NCI-H82 treated with DMSO at 0.1 percent for 48 hours (cell line): ENCODE measurements around the gene EN1.

Source experiments
- DNase-seq: peaks from one replicate; lab custom pipeline; 2025; ENCODE audit not compliant: unreplicated experiment; lab: John Stamatoyannopoulos, UW

Gene EN1

DNA sequence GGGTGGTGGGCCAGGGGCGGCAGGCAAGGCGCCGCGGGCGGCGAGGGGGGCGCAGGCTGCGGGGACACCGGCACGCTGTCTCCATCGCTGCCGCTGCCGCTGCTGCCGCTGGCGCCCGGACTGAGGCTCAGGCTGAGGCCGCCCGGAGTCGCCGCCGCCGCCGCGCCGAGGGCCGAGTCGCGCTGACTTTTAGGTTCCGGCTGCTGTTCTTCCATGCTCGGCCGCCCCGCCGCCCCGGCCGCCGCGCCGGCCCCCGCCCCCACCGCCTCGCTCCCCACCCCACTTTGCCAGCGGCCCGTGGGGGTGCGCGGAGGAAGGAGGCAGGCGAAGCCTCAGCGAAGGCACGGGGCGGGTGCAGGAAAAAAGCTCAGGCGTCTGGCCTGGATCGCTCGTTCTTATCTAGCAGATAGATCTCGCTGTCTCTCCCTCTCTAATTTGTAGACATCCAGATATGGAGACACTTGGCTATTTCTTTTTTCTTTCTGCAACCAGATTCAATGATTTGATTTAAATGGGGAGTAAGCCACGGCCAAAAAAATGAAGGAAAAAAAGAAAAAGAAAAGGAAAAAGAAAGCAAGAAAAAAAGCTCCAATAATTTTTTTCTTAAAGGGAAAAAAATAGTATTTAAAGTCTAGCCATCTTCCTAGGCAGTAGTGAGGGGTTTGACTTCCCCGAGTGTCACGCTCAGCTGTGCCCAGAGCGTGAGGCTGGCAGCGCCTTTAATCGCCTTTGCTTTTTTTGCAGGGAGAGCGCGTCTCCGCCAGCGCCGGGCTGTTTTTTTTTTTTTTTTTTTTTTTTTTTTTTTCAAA is at the start of gene EN1:
Gene EN1, minus strand, starts transcription at position 696 of the 809 bp plus-strand sequence. Its CDS starts 481 bp downstream, at position 215.
- DNase-seq = no peak

DNA sequence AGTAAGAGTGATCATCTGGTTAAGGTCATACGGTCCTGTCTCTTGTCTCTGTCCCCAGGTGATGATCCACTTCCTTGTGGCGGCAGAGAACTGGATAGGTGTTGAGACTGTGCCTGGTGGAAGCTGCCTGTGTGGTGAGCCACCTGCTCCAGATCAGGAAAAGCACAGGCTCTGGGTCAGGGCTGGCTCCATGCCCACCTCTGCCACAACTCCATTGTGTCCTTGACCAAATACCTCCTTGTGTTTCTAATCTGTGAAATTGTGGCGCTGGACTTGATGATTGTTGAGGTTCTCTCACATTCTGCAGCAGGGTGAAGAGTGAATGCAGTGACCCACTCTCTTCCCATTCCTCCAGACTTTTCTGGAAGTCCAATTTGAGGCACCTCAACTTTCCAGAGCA is 45.7 kb upstream of the EN1 start:
- no peak for DNase-seq

DNA sequence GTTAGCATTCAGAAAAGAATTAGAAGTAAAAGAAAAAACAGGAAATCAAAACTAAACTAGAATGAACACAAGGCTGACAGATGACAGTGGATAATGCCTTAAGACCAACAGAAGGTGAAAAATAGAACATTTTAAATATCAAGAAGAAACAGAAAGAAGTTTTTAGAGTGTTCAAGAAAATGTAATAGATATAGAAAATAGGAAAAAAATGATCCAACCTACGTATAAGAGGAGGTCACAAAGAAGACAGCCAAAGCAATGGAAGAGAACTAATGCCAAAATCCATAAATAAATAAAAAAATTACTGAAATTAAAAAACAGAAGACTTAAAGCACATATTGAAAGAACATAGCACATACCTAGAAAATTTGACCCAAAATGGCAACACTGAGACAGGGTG is 42.5 kb upstream of the EN1 start:
- DNase-seq = no peak

DNA sequence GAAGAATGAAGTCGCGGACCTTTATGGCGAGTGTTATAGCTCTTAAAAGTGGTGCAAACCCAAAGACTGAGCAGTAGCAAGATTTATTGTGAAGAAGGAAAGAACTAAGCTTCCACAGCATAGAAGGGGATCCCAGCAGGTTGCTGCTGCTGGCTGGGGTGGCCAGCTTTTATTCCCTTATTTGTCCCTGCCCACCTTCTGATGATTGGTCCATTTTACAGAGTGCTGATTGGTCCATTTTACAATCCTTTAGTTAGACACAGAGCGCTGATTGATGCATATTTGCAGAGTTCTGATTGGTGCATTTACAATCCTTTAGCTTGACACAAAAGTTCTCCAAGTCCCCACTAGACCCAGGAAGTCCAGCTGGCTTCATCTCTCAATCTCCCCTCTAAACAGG is 36.3 kb upstream of the EN1 start:
- no peak for DNase-seq

DNA sequence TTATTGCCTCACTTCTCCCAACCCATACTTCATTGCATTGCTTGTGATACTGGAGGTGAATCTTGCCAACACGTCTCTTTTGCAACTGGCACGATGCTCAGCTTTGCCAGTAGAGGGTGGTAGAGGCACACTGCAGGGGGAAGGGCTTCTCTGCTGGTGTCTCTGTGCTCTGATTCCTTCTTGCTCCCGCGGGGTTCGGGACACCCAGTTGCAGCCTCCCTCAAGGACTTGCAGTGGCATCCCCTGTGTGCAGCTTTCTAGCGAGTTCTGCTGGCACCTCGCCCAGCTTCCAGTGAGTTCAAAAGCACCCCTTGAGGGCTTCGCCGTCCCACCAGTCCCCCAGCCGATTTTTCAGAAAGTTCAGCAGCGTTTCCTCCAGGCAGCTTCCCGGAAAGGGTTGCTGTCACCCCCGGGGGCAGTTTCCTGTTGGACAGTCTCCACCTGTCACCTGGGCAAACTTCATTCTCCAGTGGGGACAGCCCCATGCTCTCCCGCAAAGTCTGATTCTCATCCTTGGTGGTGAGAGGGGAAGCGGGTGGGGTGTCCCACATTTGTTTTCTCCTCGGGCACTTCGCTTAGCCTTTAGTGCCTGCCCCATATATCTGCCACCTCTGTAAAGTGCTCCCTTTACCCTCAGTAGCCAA is 35.4 kb upstream of the EN1 start:
- DNase-seq = peak; percentile 74

DNA sequence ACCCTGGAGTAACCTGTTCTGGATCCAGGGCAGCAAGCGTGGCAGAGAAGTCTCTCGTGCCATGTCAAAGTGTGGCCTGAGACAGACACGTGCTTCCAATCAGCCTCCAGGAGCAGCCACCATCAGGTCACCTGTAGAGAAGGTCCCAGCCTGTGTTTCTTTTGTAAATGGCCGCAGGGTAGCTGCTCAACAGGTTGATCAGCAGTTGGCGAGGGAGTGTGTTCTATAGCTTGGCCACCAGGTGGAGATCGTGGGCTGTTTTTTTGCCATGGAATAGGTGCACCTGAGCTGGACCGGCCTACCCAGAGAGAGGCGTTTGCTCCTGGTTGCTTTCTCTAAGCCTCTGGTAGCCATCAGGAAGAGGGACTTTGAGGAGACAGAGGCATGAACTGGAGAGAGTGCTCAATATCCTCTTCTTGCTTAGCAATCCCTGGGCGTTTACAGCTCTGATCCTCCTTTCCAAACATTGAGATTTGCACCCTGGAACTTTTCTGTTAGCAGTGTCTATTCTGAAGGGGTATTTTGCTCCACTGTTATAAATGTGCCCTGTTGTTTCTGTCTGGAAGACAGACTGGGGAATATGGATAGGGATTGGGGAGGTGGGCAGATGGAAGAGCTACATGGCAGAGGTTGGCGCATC is 34.2 kb upstream of the EN1 start:
- DNase-seq = peak; percentile 48

DNA sequence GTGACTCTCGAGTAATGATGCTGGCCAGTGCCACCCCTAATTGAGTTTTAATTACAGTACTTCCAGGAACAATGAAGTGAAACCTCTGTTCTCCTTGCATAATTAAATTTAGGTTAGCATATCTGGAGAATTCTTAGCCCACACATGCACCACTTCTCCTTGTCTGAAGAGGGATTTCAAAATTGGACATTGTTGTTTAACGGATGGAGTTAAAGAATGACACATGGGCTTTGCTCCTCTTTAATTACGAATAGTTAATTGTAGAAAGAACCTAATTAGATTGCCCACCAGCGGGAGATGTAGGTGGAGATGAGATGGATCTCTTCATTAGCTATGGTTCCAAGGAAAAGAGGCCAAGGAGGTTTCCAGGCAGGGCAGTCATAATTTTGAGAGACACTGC is 33.1 kb upstream of the EN1 start:
- DNase-seq = no peak

DNA sequence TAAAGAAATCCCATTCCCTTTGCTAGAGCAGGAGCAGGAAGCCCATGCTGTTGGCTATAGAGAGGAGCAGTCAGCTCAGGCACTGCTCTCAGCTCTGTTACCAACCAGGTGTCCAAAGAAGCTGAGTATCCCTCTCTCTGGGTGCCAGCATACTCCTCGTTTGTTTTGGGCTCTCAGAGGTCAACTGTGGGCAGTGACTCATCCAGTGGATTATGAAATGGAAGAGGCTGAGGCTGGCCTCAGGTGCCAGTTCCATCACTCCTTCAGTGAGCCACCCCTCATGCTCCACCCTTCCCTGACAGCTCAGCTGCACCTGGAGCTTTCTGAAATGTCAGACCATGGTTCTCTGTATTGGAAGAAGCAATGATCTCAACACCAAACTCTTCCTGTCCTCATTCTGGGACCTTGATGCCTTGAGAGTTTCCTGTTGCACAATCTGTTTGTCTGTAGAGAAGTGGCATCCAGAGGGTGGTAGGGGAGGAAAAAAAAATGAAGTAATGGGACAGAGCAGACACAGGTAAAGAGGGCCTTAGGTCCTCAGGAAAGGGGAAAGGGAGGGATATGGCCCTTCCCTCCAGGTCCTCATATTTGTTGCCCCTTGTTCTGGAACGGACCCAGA is 31.2 kb upstream of the EN1 start:
- DNase-seq = no peak

DNA sequence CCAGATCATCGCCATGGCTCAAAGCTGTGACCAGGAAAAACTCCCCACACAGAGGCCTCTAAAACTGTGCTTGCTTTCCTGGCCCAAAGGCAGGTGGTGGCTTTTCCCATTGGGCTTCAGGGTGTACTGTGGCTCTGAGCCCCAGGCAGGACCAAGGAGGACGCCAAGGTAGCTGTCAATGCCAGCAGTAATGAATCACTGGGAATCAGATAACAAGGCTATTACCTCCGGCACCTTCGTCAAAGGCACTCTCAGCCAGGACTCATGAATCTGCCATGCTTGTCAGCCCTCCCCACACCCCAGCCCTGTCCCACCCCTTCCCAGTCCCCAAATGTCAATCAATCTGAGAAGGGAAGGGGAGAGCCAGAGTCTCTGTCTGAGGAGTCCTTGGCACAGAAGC is 27.9 kb upstream of the EN1 start:
- DNase-seq = no peak

DNA sequence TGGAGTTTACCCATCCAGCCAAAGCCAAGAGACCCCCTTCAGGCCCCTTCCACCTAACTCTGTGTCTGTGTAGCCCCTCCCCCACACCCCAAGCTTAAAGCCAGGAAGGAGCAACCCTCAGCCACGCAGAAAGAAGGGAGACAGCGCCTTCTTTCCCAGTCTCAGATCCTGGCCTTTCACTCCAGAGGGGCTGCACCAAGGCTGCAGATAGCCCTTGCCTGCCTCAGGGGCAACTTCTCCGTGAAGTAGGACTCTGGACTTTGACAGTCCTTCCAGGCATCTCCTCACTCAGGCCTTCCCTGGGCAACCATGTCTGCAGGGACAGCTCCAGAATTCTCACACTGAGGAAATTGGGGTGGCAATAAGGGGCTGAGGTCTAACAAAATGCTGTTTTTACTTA is 26.9 kb upstream of the EN1 start:
- DNase-seq = no peak

DNA sequence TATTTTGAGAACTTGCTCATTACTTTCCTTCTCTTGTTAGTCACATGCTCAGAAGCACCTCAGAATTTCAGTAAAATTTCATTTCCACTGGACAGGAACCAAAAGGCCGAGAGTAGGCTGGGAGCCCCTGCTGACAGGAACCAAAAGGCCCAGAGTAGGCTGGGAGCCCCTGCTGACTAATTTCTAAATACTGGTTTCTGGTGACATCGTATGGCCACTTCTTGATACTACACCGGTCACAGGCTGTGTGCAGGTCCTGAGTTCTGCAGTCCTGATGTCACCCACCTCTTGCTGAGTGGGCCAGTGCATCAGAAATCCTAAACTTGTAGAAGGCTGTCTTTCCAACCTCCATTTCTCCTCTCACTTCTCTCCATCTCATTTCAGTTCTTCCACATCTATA is 17.7 kb upstream of the EN1 start:
- DNase-seq = peak; percentile 65

DNA sequence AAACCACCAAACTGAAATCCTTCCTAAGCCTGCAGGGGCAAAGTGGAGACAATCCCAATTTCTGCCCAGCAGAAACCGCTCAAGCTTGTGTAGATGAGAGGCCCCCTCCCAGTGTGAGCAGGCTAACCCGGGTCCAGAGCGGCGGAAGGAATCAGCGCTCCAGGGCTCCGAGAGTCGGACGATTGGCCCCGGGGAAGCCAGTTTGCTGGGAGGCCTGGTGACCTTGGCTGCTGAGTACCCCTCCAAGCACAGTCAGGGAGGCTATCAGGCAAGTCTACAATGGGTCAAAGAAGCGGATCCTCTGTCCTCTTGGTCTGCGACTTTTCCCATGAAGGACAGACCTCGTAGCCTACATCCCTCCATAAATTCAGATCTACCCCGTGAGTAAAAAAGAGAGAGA is 16.8 kb upstream of the EN1 start:
- no peak for DNase-seq

DNA sequence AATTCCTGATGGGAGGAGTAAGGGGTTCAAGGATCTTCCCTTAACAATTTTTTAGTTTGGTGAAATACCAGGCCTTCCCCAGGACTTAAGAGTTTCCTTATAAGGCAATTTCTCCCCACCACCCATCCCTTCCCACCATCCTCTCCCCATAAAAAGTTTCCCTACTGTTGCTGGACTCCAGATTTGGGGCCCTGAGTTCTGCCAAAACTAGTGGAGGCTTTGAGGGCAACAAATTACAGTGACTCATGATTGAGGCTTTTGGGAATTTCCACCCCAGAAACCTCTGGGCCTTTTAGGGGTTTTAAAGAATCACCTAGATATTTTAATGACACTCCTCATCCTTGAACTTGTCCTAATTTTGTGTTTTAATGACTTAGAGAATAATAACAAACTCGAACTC is 14.3 kb upstream of the EN1 start:
- DNase-seq = no peak

DNA sequence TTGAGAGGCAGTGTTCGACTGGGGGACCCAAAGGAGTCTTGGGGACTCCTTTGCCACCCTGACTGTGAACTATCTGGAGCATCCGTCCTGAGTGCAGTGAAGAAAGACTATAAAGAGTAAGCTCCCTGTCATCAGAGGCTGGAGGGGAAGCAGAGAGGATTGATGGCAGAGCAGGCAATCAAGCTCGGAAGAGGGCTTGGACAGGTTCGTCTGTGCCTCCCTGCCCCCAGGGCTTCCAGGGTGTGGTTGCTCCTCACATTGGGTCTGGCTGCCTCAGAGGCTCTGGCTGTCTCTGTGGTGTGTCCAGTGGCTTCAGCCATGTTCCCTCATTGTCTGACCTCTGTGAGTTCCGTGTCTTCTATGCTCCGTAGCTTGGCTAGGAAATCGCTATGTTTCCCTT is 13.8 kb upstream of the EN1 start:
- DNase-seq = no peak

DNA sequence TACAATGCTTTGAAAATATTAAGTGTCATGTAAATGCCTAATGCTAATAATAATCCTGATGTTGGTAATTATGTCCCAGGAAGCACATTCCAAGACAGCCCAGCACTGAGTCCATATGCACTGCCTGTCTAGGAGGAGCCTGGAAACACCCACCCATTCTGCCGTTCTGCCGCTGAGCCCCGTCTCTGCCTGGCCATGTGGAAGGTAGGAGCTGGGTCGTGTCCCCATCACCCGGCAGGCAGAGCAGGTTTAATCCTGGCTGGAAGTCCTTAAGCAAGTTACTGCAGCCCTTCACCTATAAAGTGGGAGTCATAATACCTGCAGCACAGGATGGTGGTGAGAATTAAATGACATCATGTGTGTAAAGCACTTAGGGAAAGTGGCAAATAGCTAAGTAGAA is 13.1 kb upstream of the EN1 start:
- no peak for DNase-seq

DNA sequence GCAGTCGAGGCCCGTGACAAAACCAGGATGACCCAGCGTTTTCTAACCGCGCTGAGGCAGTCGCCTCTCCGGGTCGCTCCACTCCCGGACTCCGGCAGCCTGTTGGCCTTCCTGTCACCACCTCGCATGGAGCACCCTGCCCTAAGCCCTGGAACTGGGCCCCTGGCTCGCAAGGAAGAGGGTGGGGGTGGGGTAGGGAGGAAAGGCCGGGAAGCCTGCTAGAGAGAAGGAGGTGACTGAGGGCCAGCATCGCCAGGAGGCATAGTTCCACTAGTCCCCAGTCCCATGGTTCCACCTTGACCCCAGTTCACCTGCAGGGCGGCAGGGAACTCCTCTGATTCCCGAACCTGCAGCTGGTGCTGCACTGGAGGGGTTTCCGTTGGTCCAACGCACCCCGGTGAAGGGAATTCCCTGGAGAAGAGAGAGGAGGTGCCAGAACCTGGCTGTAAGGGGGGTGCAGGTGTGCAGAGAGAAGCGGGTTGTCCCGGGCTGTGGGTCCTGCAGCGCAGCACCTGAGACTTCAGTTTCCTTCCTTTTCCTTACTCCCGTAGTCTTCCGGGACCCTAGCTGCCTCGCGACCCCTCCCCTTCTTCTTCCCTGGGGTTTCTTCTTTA is 11.8 kb upstream of the EN1 start:
- DNase-seq = no peak

DNA sequence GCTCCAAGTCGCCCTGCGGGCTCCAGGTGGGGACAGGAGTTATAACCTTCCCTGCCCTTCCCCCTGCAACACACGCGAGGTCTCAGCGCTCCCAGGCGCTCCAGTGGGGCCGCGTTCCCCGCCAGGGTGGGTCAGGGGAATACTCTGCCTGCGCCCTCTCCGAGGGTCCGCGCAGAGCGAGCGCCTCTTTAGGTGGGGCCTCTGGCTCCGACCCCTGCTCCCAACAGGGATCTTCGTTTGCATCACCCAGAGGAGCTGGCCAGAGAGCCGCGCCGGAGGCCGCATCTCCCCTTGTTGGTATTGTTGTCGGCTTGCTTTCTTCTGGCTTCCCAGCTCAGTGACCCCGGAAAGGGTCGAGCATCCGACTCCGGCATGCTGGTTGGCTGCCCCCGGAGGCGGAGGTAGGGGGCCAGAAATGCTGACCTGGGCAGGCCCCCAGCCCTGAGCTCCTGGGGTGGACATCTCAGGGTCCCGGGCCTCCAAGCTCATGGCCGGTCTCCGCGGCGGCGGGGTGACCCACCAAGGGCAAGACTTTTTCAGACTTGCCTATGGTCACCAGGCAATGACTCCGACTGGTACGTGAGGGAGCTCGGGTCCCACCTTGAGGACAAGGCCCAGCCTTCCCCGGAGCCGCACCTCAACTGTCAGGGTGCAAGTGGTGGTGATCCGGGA is 11.2 kb upstream of the EN1 start:
- DNase-seq = no peak

DNA sequence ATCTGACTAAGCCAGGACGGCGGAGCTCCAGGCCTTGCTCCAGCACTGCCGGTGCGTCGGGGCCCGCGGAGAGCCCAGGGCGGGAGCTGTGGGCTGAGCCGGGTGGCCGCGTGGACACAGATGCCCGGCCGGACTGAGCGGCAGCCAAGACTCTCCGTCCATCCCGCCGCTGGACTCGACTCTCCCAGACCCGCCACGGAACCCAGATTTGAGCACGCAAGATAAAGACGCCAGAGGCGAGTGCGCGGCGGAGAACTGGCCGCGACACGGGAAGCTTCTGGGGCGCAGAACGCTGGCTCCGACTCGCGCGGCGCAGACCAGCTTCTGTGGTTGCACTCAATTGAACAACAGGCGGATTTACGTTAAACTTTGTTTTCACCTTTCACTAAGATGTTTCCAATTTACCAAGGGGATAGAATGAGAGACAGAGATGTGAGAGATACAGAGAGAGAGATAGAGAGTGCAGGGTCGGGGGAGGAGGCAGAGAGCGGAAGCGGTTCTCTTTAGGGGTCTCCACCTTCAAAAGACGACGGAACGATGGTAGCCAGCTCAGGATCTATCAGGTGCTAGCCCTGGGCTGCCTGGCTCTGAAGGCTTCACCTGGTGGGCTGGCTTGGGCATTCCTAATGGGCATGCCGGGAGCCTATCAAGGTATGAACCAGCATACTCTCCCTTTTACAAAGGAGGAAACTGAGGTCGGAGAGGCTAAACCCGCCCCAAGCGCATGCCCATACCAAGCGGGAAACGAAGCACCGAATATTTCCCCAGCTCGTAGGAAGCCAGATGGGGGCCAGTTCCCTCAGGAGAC is 10.4 kb upstream of the EN1 start:
- DNase-seq = no peak

DNA sequence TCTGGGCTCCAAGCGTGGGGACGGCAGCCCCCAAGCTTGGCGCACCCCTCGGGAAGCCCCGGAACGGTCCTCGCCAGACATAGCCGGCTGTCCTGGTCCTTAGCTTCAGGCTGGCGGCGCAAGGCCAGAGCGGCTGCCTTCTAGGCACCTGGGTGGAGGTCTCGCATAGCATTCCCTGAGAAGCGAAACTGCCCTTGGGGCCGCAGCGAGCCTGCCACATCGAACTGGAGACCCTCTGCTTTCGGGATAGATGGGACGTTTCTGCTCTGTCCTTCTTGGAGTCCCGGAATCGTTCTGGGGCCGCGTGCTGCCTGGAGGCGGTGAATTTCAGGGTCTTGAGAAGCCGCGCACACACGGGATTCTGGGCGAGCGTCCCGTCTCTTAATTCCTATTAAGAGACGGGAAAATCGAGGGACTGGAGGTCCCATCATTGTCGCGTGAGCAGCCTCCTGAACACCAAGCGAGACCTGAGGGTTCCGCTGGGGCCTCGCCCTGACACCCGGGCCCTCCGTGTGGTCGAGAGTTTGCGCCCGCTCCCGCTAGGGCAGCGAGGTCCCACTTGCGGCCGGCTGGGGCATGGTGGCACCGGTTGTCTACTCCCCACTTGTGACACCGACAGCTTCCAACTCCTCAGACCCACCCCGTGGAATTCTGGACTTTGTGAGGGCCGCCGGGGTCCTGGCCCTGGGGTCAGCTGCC is 9.7 kb upstream of the EN1 start:
- DNase-seq = no peak
